K562 (cell line): ENCODE results near the gene C5AR2. TPM values are rescaled to one million over a fixed set of nuclear protein-coding genes. Genes with fewer than 3 reads are reported as not detected.

Source experiments
- CBX3 ChIP-seq, 2 experiments: IDR thresholded peaks; 1 replicate in 1 of 2; 2 replicates in 1 of 2; pipeline ENCODE4 v1.6.1; 2012; ENCODE audit warnings: inconsistent platforms in 2 of 2, low read length in 2 of 2, borderline replicate concordance in 1 of 2, control low read depth in 1 of 2
- CHD2 ChIP-seq: IDR thresholded peaks from 2 replicates; pipeline ENCODE4 v1.6.1; 2011; ENCODE audit warnings: low read depth, low read length
- ESRRA ChIP-seq: fragments of 450-650 bp; IDR thresholded peaks from 2 replicates; pipeline ENCODE4 v1.6.1; 2014; ENCODE audit warnings: low read depth, mild to moderate bottlenecking, moderate library complexity, borderline replicate concordance
- FOSL1 ChIP-seq: fragments of 200-800 bp; sonication (Bioruptor generic); conservative IDR thresholded peaks from 2 replicates; pipeline ENCODE4 v1.6.1; 2016; ENCODE audit warnings: missing genetic modification characterization, missing compliant biosample characterization
- KHSRP ChIP-seq: fragments of 450-650 bp; IDR thresholded peaks from 2 replicates; pipeline ENCODE4 v1.6.1; 2017
- NR2C2 ChIP-seq, 2 experiments: fragments of 200-800 bp in 1 of 2; sonication (Bioruptor generic) in 1 of 2; sonication (generic) in 1 of 2; formaldehyde crosslinking in 1 of 2; IDR thresholded peaks; 2 replicates each; pipeline versions ENCODE4 v1.6.1 to v1.8.0; 2016 to 2022; ENCODE audit warnings: mild to moderate bottlenecking in 1 of 2, missing compliant biosample characterization in 1 of 2, missing genetic modification characterization in 1 of 2, missing genetic modification reagents in 1 of 2
- PHB ChIP-seq: fragments of 250-450 bp; sonication (Bioruptor Pico); IDR thresholded peaks from 2 replicates; pipeline ENCODE4 v1.5.0; 2021
- PRPF4 ChIP-seq: fragments of 200-400 bp; formaldehyde crosslinking; IDR thresholded peaks from one replicate; pipeline ENCODE4 v1.6.1; 2017; ENCODE audit warnings: low read length, low read depth, mild to moderate bottlenecking; ENCODE audit not compliant: insufficient read depth, poor library complexity, severe bottlenecking
- SMC3 ChIP-seq: conservative IDR thresholded peaks from 2 replicates; pipeline ENCODE4 v1.6.1; 2011; ENCODE audit warnings: low read depth, low read length, improper control_type of control experiment; ENCODE audit not compliant: insufficient read depth
- SREBF2 ChIP-seq: sonication (generic); formaldehyde crosslinking; IDR thresholded peaks from 2 replicates; pipeline ENCODE4 v1.4.0; 2020; ENCODE audit warnings: mild to moderate bottlenecking, missing genetic modification reagents
- ZBTB33 ChIP-seq: sonication (generic); formaldehyde crosslinking; IDR thresholded peaks from 2 replicates; pipeline ENCODE4 v1.8.1; 2023; ENCODE audit warnings: mild to moderate bottlenecking, missing genetic modification reagents
- polyA plus RNA-seq, 8 experiments: library from polyadenylated mRNA; depleted of rRNA in 4 of 8; stranded (reverse) in 5 of 8; unstranded in 3 of 8; fragments of >200 nt; fragmentation: Nextera tagmentation in 2 of 8; fragmentation: Illumina TruSeq in 1 of 8; extraction: Ambion mirVana in 2 of 8; extraction: Trizol in 1 of 8; gene quantifications; 2 replicates each; pipeline versions ENCODE4 v1.2.1 to v1.2.3, GENCODE V29; 2011 to 2014; ENCODE audit warnings: inconsistent platforms in 1 of 8, missing spikeins in 1 of 8
- total RNA-seq, 7 experiments: library from RNA; depleted of rRNA in 6 of 7; stranded (reverse); fragments of >200 nt in 6 of 7; fragmentation: Illumina TruSeq in 2 of 7; extraction: Trizol in 2 of 7; gene quantifications; 2 replicates each; pipeline versions ENCODE4 v1.2.1 to v1.2.3, GENCODE V29; 2011 to 2021; ENCODE audit warnings: low replicate concordance in 1 of 7
- TF ChIP-seq, protein P1 (sequence below): fragments of 450-650 bp; IDR thresholded peaks from 2 replicates; pipeline ENCODE4 v1.6.1; 2016; ENCODE audit warnings: mild to moderate bottlenecking, moderate library complexity
- TF ChIP-seq, protein P2 (sequence below): fragments of 200-800 bp; sonication (Bioruptor generic); IDR thresholded peaks from 2 replicates; pipeline ENCODE4 v1.6.1; 2017; ENCODE audit warnings: missing genetic modification characterization, missing compliant biosample characterization

C5AR2 gene
- total and polyA plus RNA-seq, 9 of the 15 experiments (the other 6 are each of a cell fraction or from before 2014, with no cell fraction given), result 0.01 to 1.1 (median 0.13) TPM

DNA sequence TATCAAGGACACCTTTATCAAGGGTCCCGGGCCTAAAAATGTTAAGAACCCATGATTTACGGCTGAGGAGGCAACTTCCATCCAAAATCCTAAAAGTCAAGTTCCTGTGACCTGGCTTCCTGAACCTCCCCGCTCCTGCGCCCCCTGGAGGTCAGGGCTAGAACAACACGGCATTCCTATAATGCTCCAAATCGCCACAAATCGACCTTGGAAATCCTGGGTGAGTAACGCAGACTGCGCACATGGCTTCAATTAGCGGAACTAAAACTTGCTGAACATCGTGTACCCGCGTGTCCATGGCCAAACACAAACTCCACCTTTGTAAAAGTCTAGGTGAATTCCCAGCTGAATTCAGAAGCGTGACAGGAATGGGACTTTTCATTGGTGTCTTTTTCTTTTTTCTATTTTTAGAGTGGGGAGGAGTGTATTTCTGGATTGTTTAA is 26.6 kb upstream of the C5AR2 start (continued):
- TF ChIP-seq, protein P1, sequence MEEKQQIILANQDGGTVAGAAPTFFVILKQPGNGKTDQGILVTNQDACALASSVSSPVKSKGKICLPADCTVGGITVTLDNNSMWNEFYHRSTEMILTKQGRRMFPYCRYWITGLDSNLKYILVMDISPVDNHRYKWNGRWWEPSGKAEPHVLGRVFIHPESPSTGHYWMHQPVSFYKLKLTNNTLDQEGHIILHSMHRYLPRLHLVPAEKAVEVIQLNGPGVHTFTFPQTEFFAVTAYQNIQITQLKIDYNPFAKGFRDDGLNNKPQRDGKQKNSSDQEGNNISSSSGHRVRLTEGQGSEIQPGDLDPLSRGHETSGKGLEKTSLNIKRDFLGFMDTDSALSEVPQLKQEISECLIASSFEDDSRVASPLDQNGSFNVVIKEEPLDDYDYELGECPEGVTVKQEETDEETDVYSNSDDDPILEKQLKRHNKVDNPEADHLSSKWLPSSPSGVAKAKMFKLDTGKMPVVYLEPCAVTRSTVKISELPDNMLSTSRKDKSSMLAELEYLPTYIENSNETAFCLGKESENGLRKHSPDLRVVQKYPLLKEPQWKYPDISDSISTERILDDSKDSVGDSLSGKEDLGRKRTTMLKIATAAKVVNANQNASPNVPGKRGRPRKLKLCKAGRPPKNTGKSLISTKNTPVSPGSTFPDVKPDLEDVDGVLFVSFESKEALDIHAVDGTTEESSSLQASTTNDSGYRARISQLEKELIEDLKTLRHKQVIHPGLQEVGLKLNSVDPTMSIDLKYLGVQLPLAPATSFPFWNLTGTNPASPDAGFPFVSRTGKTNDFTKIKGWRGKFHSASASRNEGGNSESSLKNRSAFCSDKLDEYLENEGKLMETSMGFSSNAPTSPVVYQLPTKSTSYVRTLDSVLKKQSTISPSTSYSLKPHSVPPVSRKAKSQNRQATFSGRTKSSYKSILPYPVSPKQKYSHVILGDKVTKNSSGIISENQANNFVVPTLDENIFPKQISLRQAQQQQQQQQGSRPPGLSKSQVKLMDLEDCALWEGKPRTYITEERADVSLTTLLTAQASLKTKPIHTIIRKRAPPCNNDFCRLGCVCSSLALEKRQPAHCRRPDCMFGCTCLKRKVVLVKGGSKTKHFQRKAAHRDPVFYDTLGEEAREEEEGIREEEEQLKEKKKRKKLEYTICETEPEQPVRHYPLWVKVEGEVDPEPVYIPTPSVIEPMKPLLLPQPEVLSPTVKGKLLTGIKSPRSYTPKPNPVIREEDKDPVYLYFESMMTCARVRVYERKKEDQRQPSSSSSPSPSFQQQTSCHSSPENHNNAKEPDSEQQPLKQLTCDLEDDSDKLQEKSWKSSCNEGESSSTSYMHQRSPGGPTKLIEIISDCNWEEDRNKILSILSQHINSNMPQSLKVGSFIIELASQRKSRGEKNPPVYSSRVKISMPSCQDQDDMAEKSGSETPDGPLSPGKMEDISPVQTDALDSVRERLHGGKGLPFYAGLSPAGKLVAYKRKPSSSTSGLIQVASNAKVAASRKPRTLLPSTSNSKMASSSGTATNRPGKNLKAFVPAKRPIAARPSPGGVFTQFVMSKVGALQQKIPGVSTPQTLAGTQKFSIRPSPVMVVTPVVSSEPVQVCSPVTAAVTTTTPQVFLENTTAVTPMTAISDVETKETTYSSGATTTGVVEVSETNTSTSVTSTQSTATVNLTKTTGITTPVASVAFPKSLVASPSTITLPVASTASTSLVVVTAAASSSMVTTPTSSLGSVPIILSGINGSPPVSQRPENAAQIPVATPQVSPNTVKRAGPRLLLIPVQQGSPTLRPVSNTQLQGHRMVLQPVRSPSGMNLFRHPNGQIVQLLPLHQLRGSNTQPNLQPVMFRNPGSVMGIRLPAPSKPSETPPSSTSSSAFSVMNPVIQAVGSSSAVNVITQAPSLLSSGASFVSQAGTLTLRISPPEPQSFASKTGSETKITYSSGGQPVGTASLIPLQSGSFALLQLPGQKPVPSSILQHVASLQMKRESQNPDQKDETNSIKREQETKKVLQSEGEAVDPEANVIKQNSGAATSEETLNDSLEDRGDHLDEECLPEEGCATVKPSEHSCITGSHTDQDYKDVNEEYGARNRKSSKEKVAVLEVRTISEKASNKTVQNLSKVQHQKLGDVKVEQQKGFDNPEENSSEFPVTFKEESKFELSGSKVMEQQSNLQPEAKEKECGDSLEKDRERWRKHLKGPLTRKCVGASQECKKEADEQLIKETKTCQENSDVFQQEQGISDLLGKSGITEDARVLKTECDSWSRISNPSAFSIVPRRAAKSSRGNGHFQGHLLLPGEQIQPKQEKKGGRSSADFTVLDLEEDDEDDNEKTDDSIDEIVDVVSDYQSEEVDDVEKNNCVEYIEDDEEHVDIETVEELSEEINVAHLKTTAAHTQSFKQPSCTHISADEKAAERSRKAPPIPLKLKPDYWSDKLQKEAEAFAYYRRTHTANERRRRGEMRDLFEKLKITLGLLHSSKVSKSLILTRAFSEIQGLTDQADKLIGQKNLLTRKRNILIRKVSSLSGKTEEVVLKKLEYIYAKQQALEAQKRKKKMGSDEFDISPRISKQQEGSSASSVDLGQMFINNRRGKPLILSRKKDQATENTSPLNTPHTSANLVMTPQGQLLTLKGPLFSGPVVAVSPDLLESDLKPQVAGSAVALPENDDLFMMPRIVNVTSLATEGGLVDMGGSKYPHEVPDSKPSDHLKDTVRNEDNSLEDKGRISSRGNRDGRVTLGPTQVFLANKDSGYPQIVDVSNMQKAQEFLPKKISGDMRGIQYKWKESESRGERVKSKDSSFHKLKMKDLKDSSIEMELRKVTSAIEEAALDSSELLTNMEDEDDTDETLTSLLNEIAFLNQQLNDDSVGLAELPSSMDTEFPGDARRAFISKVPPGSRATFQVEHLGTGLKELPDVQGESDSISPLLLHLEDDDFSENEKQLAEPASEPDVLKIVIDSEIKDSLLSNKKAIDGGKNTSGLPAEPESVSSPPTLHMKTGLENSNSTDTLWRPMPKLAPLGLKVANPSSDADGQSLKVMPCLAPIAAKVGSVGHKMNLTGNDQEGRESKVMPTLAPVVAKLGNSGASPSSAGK, result peak; percentile 63
- TF ChIP-seq CBX3 (IDR thresholded peaks at IDR 0.05; ENCODE audit: borderline replicate concordance in 1 of 2, low read length in 2 of 2) (0 out of 3 replicates have a peak, but pooled peaks of 1 of the 2 experiments have one; percentile 45), NR2C2 (CRISPR knock-in tag; IDR thresholded peaks at IDR 0.05) (no peak), NR2C2 (tag; IDR thresholded peaks at IDR 0.05) (0 out of 2 replicates have a peak, but pooled peaks have one; percentile 17), SMC3 (peak; percentile 42; the same call in 1 of the 2 replicates), CHD2 (no peak), KHSRP (no peak), FOSL1 (tag) (no peak; the same call in 1 of the 2 replicates), SREBF2 (CRISPR knock-in tag) (no peak), PRPF4 (no peak), ZBTB33 (0 out of 2 replicates have a peak, but pooled peaks have one; percentile 6), ESRRA (peak; percentile 70; the same call in 1 of the 2 replicates), PHB (CRISPR knock-in tag) (no peak)
- TF ChIP-seq, protein P2, sequence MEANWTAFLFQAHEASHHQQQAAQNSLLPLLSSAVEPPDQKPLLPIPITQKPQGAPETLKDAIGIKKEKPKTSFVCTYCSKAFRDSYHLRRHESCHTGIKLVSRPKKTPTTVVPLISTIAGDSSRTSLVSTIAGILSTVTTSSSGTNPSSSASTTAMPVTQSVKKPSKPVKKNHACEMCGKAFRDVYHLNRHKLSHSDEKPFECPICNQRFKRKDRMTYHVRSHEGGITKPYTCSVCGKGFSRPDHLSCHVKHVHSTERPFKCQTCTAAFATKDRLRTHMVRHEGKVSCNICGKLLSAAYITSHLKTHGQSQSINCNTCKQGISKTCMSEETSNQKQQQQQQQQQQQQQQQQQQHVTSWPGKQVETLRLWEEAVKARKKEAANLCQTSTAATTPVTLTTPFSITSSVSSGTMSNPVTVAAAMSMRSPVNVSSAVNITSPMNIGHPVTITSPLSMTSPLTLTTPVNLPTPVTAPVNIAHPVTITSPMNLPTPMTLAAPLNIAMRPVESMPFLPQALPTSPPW (CRISPR knock-in tag), result peak; percentile 13; the same call in 1 of the 2 replicates
